Lower lobe of right lung (tissue), 2 donors: ENCODE data around the gene HEATR5B. TPM values are rescaled to one million over a fixed set of nuclear protein-coding genes. Genes with fewer than 3 reads are reported as not detected.
"Not testable (repeated sequence)": the region's sequence is repeated elsewhere in the genome, so short reads cannot be mapped to it uniquely, and the experiment has no call there.

ENCODE experiments used
- ATAC-seq, 2 donors: fragments of 200-7000 bp; cut with Tn5 transposase; one replicate each; pipeline ENCODE4 v1.9.1; 2020 to 2022; ENCODE audit warnings: mild to moderate bottlenecking in 2 of 2, moderate library complexity in 2 of 2
- DNase-seq: peaks from one replicate; pipeline ENCODE4 v3.0.0-alpha.2; 2020
- H3K27ac ChIP-seq: fragments of 200-600 bp; one replicate; pipeline ENCODE4 v1.8.0; 2022
- H3K27me3 ChIP-seq: fragments of 200-600 bp; one replicate; pipeline ENCODE4 v1.8.0; 2022; ENCODE audit warnings: low read depth
- H3K36me3 ChIP-seq: fragments of 200-600 bp; one replicate; pipeline ENCODE4 v1.8.0; 2022; ENCODE audit warnings: mild to moderate bottlenecking
- H3K4me1 ChIP-seq: fragments of 200-600 bp; one replicate; pipeline ENCODE4 v1.8.0; 2022
- H3K4me3 ChIP-seq: fragments of 200-600 bp; one replicate; pipeline ENCODE4 v1.8.0; 2022; ENCODE audit warnings: mild to moderate bottlenecking
- H3K9me3 ChIP-seq: fragments of 200-600 bp; one replicate; pipeline ENCODE4 v1.8.0; 2022
- CTCF ChIP-seq: fragments of 200-600 bp; IDR thresholded peaks from one replicate; pipeline ENCODE4 v1.8.0; 2022; ENCODE audit warnings: antibody characterized with exemption, mild to moderate bottlenecking
- intact Hi-C: fragments of 100-400 bp; cut with DNase I; formaldehyde crosslinking; loops from one replicate; pipeline ENCODE4 v1.11.0; 2022
- total RNA-seq: library from RNA; stranded (reverse); fragmentation: NEBNext Ultra II Directional; extraction: Animal tissue kit (Norgen Biotek cat#: 25700); gene quantifications from one replicate; pipeline ENCODE4 v1.2.1, GENCODE V29; 2021
- donor health status: DM: no; HTN: yes; CAD: no; lungs with severe emphysema.

The HEATR5B gene
- total RNA-seq, 1 donor from 2014 or later: 33.9 TPM

- ATAC-seq: no peak
- Histone ChIP-seq H3K4me1 (no peaks in the 10 kb centered on the region), H3K9me3 (no peaks in the 10 kb centered on the region), H3K27ac (no peak overlapping the region), H3K27me3 (no peaks in the 10 kb centered on the region), H3K4me3 (no peak overlapping the region), H3K36me3 (peaks cover 95% of the 10 kb centered on the region)
- intact Hi-C loops: no loop called here
- TF ChIP-seq CTCF: no peak
- DNase-seq: no peak
Observed at GRCh38 chr2:37000988-37001556, 83.1 kb downstream of the HEATR5B start.

GRCh38 chr2:37000318-37000717 lies 83.9 kb downstream of the HEATR5B start:
- peaks cover 87% of the 10 kb centered on the region for H3K36me3 ChIP-seq
- H3K4me3 ChIP-seq: no peak overlapping the region
- no peaks in the 10 kb centered on the region for H3K27me3 ChIP-seq
- H3K4me1 ChIP-seq: no peaks in the 10 kb centered on the region
- no peaks in the 10 kb centered on the region for H3K9me3 ChIP-seq
- H3K27ac ChIP-seq: no peak overlapping the region
- ATAC-seq (no peak), DNase-seq (no peak)
- intact Hi-C loops: no loop called here
- no peak for TF ChIP-seq CTCF

- DNase-seq, H3K9me3 ChIP-seq, H3K4me3 ChIP-seq, intact Hi-C loops, H3K27me3 ChIP-seq, H3K4me1 ChIP-seq, H3K27ac ChIP-seq, ATAC-seq: not testable (repeated sequence)
- H3K36me3 ChIP-seq: peaks cover 78% of the 10 kb centered on the region
Observed at GRCh38 chr2:36999416-36999815, 84.8 kb downstream of the HEATR5B start.

- TF ChIP-seq CTCF: no peak
- Histone ChIP-seq H3K36me3 (peaks cover 50% of the 10 kb centered on the region), H3K27me3 (no peaks in the 10 kb centered on the region), H3K4me1 (no peaks in the 10 kb centered on the region), H3K4me3 (no peak overlapping the region), H3K27ac (no peak overlapping the region), H3K9me3 (no peaks in the 10 kb centered on the region)
- ATAC-seq (no peak), DNase-seq (no peak)
- intact Hi-C loops: no loop called here
Observed at GRCh38 chr2:36993841-36994620, 90.1 kb downstream of the HEATR5B start.

- no peaks in the 10 kb centered on the region for H3K9me3 ChIP-seq
- H3K4me3 ChIP-seq: no peak overlapping the region
- DNase-seq (no peak), ATAC-seq (no peak)
- intact Hi-C loops: no loop called here
- H3K4me1 ChIP-seq: no peaks in the 10 kb centered on the region
- no peak overlapping the region for H3K27ac ChIP-seq
- peaks cover 53% of the 10 kb centered on the region for H3K36me3 ChIP-seq
- TF ChIP-seq CTCF: no peak
- no peaks in the 10 kb centered on the region for H3K27me3 ChIP-seq
Observed at GRCh38 chr2:36988008-36988407, 96.2 kb downstream of the HEATR5B start.

GRCh38 chr2:36982467-36982866 lies 101.7 kb downstream of the HEATR5B start:
- Histone ChIP-seq H3K27ac (no peak overlapping the region), H3K4me3 (no peak overlapping the region), H3K9me3 (no peaks in the 10 kb centered on the region), H3K36me3 (peaks cover 50% of the 10 kb centered on the region), H3K27me3 (no peaks in the 10 kb centered on the region), H3K4me1 (no peaks in the 10 kb centered on the region)
- intact Hi-C loops: no loop called here
- DNase-seq: no peak
- TF ChIP-seq CTCF: no peak
- no peak for ATAC-seq
